ENCODE results near the gene WDFY3.
"Not testable (repeated sequence)": the region's sequence is repeated elsewhere in the genome, so short reads cannot be mapped to it uniquely, and the experiment has no call there.

The WDFY3 gene

GRCh38 chr4:84664767-84665166 is 301.7 kb downstream of the WDFY3 start:
- not testable (repeated sequence) for ATAC-seq

GRCh38 chr4:84661191-84661939 is 305.1 kb downstream of the WDFY3 start:
- no peak for TF ChIP-seq PATZ1 (CRISPR knock-in tag; IDR thresholded peaks at IDR 0.05; ENCODE audit: borderline replicate concordance)

GRCh38 chr4:84660606-84661005 is 305.9 kb downstream of the WDFY3 start:
- ATAC-seq = no peak
- TF ChIP-seq SNAI2 (CRISPR knock-in tag; IDR thresholded peaks at IDR 0.05) = no peak

More at GRCh38 chr4:84661191-84661939, 305.1 kb downstream of the WDFY3 start:
- no peak for ATAC-seq

GRCh38 chr4:84652478-84652877 is 314.0 kb downstream of the WDFY3 start:
- TF ChIP-seq ISL1 (CRISPR knock-in tag; IDR thresholded peaks at IDR 0.05) (no peak), SNAI2 (CRISPR knock-in tag; IDR thresholded peaks at IDR 0.05) (no peak), POU6F1 (CRISPR knock-in tag; IDR thresholded peaks at IDR 0.05; ENCODE audit: borderline replicate concordance, low read depth) (no peak), TSHZ2 (CRISPR knock-in tag; IDR thresholded peaks at IDR 0.05) (no peak), ESRRG (CRISPR knock-in tag; IDR thresholded peaks at IDR 0.05) (no peak), ZNF565 (CRISPR knock-in tag; conservative IDR thresholded peaks at IDR 0.05; ENCODE audit: low read depth) (no peak), ZFP3 (CRISPR knock-in tag; IDR thresholded peaks at IDR 0.05) (no peak), CSRNP3 (CRISPR knock-in tag; IDR thresholded peaks at IDR 0.05) (no peak), OSR1 (CRISPR knock-in tag; IDR thresholded peaks at IDR 0.05) (no peak), CSDC2 (CRISPR knock-in tag; IDR thresholded peaks at IDR 0.05) (no peak), ZFP30 (CRISPR knock-in tag; IDR thresholded peaks at IDR 0.05) (no peak), RARB (CRISPR knock-in tag; IDR thresholded peaks at IDR 0.05) (no peak), BACH2 (CRISPR knock-in tag; IDR thresholded peaks at IDR 0.05; ENCODE audit: borderline replicate concordance) (no peak), CREB5 (CRISPR knock-in tag; IDR thresholded peaks at IDR 0.05; ENCODE audit: low read depth) (no peak), ZNF70 (CRISPR knock-in tag; IDR thresholded peaks at IDR 0.05) (no peak), ARNTL (CRISPR knock-in tag; IDR thresholded peaks at IDR 0.05; ENCODE audit: borderline replicate concordance, low read depth) (no peak), TOX (CRISPR knock-in tag; IDR thresholded peaks at IDR 0.05; ENCODE audit: borderline replicate concordance) (no peak), PPARA (CRISPR knock-in tag; IDR thresholded peaks at IDR 0.05; ENCODE audit: borderline replicate concordance) (no peak), ZC3H10 (CRISPR knock-in tag; IDR thresholded peaks at IDR 0.05) (no peak), GLIS3 (CRISPR knock-in tag; IDR thresholded peaks at IDR 0.05) (no peak)
- ATAC-seq = no peak

Data from SK-N-SH treated with all-trans-retinoic acid at 6 μM for 48 hours (cell line).